Adrenal gland (tissue), 5 donors: ENCODE data around the gene EPHB2.

Experiments
- CTCF ChIP-seq, 6 experiments: fragments of 450-650 bp in 4 of 6; fragments of 200-600 bp in 2 of 6; sonication (generic) in 1 of 6; IDR thresholded peaks; 1 replicate in 5 of 6; 2 replicates in 1 of 6; pipeline versions ENCODE4 v1.5.1 to v1.8.0; 2016 to 2021; ENCODE audit warnings: antibody characterized with exemption in 6 of 6, mild to moderate bottlenecking in 2 of 6, moderate library complexity in 1 of 6
- POLR2A ChIP-seq, 2 donors: fragments of 450-650 bp; IDR thresholded peaks; one replicate each; pipeline ENCODE4 v1.6.1; 2017; ENCODE audit warnings: antibody characterized with exemption in 2 of 2, mild to moderate bottlenecking in 2 of 2, moderate library complexity in 1 of 2
- donor health status: DM: no; HTN: no; CAD: no.

- TF ChIP-seq CTCF (IDR thresholded peaks at IDR 0.05) (no peak), POLR2A (IDR thresholded peaks at IDR 0.05) (no peak)
These were observed 40.0 kb downstream of the EPHB2 start for GRCh38 chr1:22750685-22751051.
